Gastroesophageal sphincter (tissue), 3 donors: ENCODE data around the gene CCDC73.

Source experiments
- EP300 ChIP-seq: sonication (generic); formaldehyde crosslinking; IDR thresholded peaks from one replicate; pipeline ENCODE4 v1.6.1; 2017; ENCODE audit warnings: antibody characterized with exemption, mild to moderate bottlenecking
- TF ChIP-seq, protein P1 (sequence below), 4 experiments: fragments of 200-600 bp in 2 of 4; fragments of 450-650 bp in 2 of 4; sonication (generic) in 1 of 4; IDR thresholded peaks; one replicate each; pipeline ENCODE4 v1.5.1; 2017 to 2019; ENCODE audit warnings: antibody characterized with exemption in 4 of 4, mild to moderate bottlenecking in 2 of 4, moderate library complexity in 2 of 4

- TF ChIP-seq, protein P1, sequence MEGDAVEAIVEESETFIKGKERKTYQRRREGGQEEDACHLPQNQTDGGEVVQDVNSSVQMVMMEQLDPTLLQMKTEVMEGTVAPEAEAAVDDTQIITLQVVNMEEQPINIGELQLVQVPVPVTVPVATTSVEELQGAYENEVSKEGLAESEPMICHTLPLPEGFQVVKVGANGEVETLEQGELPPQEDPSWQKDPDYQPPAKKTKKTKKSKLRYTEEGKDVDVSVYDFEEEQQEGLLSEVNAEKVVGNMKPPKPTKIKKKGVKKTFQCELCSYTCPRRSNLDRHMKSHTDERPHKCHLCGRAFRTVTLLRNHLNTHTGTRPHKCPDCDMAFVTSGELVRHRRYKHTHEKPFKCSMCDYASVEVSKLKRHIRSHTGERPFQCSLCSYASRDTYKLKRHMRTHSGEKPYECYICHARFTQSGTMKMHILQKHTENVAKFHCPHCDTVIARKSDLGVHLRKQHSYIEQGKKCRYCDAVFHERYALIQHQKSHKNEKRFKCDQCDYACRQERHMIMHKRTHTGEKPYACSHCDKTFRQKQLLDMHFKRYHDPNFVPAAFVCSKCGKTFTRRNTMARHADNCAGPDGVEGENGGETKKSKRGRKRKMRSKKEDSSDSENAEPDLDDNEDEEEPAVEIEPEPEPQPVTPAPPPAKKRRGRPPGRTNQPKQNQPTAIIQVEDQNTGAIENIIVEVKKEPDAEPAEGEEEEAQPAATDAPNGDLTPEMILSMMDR (IDR thresholded peaks at IDR 0.05) = no peak
- TF ChIP-seq EP300 = no peak
Measured at GRCh38 chr11:32701616-32702015, 92.8 kb downstream of the CCDC73 start.
